Panc1 (cell line): ENCODE results near the gene WFIKKN2. TPM values are rescaled to one million over a fixed set of nuclear protein-coding genes. Genes with fewer than 3 reads are reported as not detected.

ENCODE experiments used
- ATAC-seq: fragments of 200-7000 bp; cut with Tn5 transposase; 2 replicates; pipeline ENCODE4 v1.9.1; 2020; ENCODE audit warnings: mild to moderate bottlenecking, moderate library complexity
- BruUV-seq: library from RNA; stranded (reverse); fragments of 400-500 nt; replicated peaks from 2 replicates; lab custom pipeline; 2021; lab: Mats Ljungman, UMichigan
- CTCF ChIA-PET: fragments of 300-600 bp; sonication (Branson Sonifier 250); formaldehyde crosslinking; loops from one replicate; lab custom pipeline; 2022; ENCODE audit warnings: antibody characterized with exemption; lab: Charles Lee
- POLR2A ChIA-PET: fragments of 300-600 bp; sonication (Branson Sonifier 250); formaldehyde crosslinking; loops from one replicate; lab custom pipeline; 2022; ENCODE audit warnings: antibody characterized with exemption; lab: Charles Lee
- DNase-seq: peaks from one replicate; pipeline ENCODE4 v3.0.0-alpha.2; 2010; ENCODE audit warnings: low read depth, low spot score
- H3K27ac ChIP-seq: 2 replicates; pipeline ENCODE4 v1.5.1; 2011; ENCODE audit warnings: mild to moderate bottlenecking, low read length, inconsistent platforms
- H3K27me3 ChIP-seq: fragments of 200-500 bp; sonication (Bioruptor generic); 2 replicates; pipeline ENCODE4 v1.6.0; 2014; ENCODE audit warnings: low read length, inconsistent platforms; ENCODE audit not compliant: control insufficient read depth, insufficient read depth
- H3K36me3 ChIP-seq: fragments of 200-500 bp; sonication (Bioruptor generic); 2 replicates; pipeline ENCODE4 v1.5.1; 2014; ENCODE audit warnings: inconsistent platforms, mild to moderate bottlenecking, low read length, moderate library complexity; ENCODE audit not compliant: control insufficient read depth, insufficient read depth
- H3K4me1 ChIP-seq: 2 replicates; pipeline ENCODE4 v1.5.1; 2011; ENCODE audit warnings: inconsistent platforms, mild to moderate bottlenecking, low read length, moderate library complexity; ENCODE audit not compliant: control insufficient read depth, insufficient read depth
- H3K4me3 ChIP-seq, 2 experiments: 2 replicates each; pipeline ENCODE4 v1.5.1; 2011 to 2012; ENCODE audit warnings: low read depth in 2 of 2, low read length in 2 of 2, mild to moderate bottlenecking in 2 of 2, inconsistent platforms in 1 of 2, moderate library complexity in 1 of 2
- H3K9me3 ChIP-seq: fragments of 200-500 bp; sonication (Bioruptor generic); 2 replicates; pipeline ENCODE4 v1.5.1; 2014; ENCODE audit warnings: low read depth, mild to moderate bottlenecking, inconsistent platforms, low read length, moderate library complexity; ENCODE audit not compliant: control insufficient read depth, insufficient read depth
- POLR2AphosphoS5 ChIP-seq: IDR thresholded peaks from 2 replicates; pipeline ENCODE4 v1.6.1; 2012; ENCODE audit warnings: mild to moderate bottlenecking, low read depth, low read length, moderate library complexity
- SIN3A ChIP-seq: IDR thresholded peaks from 2 replicates; pipeline ENCODE4 v1.6.1; 2012; ENCODE audit warnings: low read depth, mild to moderate bottlenecking, low read length, moderate library complexity, borderline replicate concordance; ENCODE audit not compliant: insufficient read depth
- TCF7L2 ChIP-seq: IDR thresholded peaks from 2 replicates; pipeline ENCODE4 v1.6.1; 2011; ENCODE audit warnings: mild to moderate bottlenecking, low read depth, low read length, inconsistent platforms
- in situ Hi-C: cut with HindIII; loops from 2 replicates; pipeline ENCODE4 v1.10.0; 2016; ENCODE audit warnings: low sequenced_read_pairs, low pct_unique_long_range_greater_than_20kb
- intact Hi-C: fragments of 100-400 bp; cut with micrococcal nuclease; formaldehyde crosslinking; loops from one replicate; pipeline ENCODE4 v1.10.0; 2022; ENCODE audit not compliant: unreplicated experiment
- total RNA-seq: library from RNA; stranded (reverse); gene quantifications from one replicate; pipeline ENCODE4 v1.2.1, GENCODE V29; 2021; ENCODE audit not compliant: unreplicated experiment
- TF ChIP-seq, protein P1 (sequence below), 2 experiments: IDR thresholded peaks; 2 replicates each; pipeline ENCODE4 v1.6.1; 2011 to 2012; ENCODE audit warnings: low read depth in 2 of 2, control low read depth in 1 of 2, low read length in 1 of 2, mild to moderate bottlenecking in 1 of 2, moderate library complexity in 1 of 2; ENCODE audit not compliant: insufficient read depth in 1 of 2
- TF ChIP-seq, protein P2 (sequence below): fragments of 450-650 bp; IDR thresholded peaks from 2 replicates; pipeline ENCODE4 v1.5.1; 2017; ENCODE audit warnings: mild to moderate bottlenecking

The WFIKKN2 gene
- total RNA-seq, 1 experiment from 2014 or later, result 0.05 TPM

DNA sequence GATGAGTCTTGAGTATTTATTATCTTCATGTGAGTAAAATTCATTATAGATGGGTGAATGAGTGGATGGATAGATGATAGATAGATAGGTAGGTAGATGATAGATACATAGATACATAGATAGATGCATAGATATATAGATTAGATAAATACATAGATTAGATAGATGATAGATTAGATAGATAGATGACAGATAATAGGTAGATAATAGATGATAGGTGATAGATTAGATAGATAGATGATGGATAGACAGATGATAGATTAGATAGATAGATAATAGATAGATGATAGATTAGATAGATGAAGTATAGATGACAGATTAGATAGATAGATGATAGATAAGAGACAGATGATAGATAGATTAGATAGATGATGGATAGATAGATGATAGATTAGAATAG is 21.8 kb upstream of the WFIKKN2 start:
- in situ Hi-C loops, result no loop called here
- DNase-seq (no peak), ATAC-seq (no peak)
- intact Hi-C loops, result no loop called here
- H3K4me3 ChIP-seq, result no peak overlapping the region
- H3K4me1 ChIP-seq, result no peaks in the 10 kb centered on the region
- TF ChIP-seq SIN3A, result no peak
- no peak for TF ChIP-seq TCF7L2
- TF ChIP-seq, protein P1, sequence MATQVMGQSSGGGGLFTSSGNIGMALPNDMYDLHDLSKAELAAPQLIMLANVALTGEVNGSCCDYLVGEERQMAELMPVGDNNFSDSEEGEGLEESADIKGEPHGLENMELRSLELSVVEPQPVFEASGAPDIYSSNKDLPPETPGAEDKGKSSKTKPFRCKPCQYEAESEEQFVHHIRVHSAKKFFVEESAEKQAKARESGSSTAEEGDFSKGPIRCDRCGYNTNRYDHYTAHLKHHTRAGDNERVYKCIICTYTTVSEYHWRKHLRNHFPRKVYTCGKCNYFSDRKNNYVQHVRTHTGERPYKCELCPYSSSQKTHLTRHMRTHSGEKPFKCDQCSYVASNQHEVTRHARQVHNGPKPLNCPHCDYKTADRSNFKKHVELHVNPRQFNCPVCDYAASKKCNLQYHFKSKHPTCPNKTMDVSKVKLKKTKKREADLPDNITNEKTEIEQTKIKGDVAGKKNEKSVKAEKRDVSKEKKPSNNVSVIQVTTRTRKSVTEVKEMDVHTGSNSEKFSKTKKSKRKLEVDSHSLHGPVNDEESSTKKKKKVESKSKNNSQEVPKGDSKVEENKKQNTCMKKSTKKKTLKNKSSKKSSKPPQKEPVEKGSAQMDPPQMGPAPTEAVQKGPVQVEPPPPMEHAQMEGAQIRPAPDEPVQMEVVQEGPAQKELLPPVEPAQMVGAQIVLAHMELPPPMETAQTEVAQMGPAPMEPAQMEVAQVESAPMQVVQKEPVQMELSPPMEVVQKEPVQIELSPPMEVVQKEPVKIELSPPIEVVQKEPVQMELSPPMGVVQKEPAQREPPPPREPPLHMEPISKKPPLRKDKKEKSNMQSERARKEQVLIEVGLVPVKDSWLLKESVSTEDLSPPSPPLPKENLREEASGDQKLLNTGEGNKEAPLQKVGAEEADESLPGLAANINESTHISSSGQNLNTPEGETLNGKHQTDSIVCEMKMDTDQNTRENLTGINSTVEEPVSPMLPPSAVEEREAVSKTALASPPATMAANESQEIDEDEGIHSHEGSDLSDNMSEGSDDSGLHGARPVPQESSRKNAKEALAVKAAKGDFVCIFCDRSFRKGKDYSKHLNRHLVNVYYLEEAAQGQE (IDR thresholded peaks at IDR 0.05; ENCODE audit: insufficient read depth in 1 of 2, low read depth in 2 of 2, low read length in 1 of 2), result no peak
- TF ChIP-seq, protein P2, sequence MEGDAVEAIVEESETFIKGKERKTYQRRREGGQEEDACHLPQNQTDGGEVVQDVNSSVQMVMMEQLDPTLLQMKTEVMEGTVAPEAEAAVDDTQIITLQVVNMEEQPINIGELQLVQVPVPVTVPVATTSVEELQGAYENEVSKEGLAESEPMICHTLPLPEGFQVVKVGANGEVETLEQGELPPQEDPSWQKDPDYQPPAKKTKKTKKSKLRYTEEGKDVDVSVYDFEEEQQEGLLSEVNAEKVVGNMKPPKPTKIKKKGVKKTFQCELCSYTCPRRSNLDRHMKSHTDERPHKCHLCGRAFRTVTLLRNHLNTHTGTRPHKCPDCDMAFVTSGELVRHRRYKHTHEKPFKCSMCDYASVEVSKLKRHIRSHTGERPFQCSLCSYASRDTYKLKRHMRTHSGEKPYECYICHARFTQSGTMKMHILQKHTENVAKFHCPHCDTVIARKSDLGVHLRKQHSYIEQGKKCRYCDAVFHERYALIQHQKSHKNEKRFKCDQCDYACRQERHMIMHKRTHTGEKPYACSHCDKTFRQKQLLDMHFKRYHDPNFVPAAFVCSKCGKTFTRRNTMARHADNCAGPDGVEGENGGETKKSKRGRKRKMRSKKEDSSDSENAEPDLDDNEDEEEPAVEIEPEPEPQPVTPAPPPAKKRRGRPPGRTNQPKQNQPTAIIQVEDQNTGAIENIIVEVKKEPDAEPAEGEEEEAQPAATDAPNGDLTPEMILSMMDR, result no peak
- TF ChIP-seq POLR2AphosphoS5, result no peak
- H3K27ac ChIP-seq, result no peak overlapping the region
- POLR2A ChIA-PET, result no interaction called here
- no TSS peak for BruUV-seq
- CTCF ChIA-PET, result no interaction called here
- peaks cover 2% of the 10 kb centered on the region for H3K27me3 ChIP-seq
- no peaks in the 10 kb centered on the region for H3K36me3 ChIP-seq
- H3K9me3 ChIP-seq, result no peaks in the 10 kb centered on the region

DNA sequence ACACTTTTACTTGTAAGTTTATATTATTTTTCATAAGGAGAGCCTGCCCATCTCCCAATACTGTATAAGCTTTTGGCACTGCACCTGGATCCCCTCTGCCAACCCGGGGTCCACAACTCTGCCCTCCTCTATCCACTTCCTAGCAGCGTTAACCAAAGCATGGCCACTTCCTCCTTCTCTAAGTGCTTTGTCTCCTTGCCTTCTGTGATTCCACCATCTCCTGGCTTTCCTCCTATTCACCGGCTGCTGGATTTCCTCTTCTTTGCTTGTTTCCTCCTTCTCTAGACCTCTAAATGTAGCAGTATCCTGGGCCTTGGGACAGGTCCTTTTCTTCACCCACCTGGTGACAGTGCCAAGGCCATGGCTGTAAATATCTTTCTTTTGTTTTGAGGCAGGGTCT is 20.0 kb upstream of the WFIKKN2 start:
- H3K27ac ChIP-seq, result no peak overlapping the region
- DNase-seq (no peak), ATAC-seq (no peak)
- H3K9me3 ChIP-seq, result no peaks in the 10 kb centered on the region
- CTCF ChIA-PET, result no interaction called here
- no peak overlapping the region for H3K4me3 ChIP-seq
- intact Hi-C loops (no loop called here), in situ Hi-C loops (no loop called here)
- TF ChIP-seq SIN3A (no peak), TCF7L2 (no peak)
- POLR2A ChIA-PET, result interaction anchor here (0.7 kb wide), 1 partner anchor 73 kb away, joined by 4 read pairs; no protein-coding TSS in a partner anchor
- BruUV-seq, result no TSS peak
- no peaks in the 10 kb centered on the region for H3K4me1 ChIP-seq
- H3K27me3 ChIP-seq, result peaks cover 2% of the 10 kb centered on the region
- no peaks in the 10 kb centered on the region for H3K36me3 ChIP-seq

DNA sequence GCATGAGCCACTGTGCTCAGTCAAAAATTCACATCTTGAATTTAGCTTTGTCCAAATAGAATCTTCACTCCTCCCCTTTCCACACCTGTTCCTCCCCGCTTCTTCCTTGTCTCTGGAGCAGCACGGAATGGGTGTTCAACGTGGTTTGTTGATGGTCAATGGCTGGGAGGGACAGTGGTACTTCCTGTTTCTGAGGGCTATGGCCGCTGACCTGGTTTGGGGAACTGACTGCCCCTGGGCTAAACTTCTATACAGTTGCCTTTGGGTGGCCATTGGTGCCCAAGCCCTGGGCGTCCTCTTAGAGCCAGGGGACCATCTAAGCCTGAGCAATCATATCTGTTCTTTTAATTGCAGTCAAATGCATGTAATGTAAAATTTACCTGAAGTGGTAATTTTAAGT is 19.1 kb upstream of the WFIKKN2 start:
- ChIA-PET POLR2A (no interaction called here), CTCF (interaction anchor here (1.1 to 1.8 kb wide), 2 partner anchors 14 to 37 kb away, joined by 3 to 4 read pairs; no protein-coding TSS in a partner anchor)
- Histone ChIP-seq H3K9me3 (no peaks in the 10 kb centered on the region), H3K36me3 (no peaks in the 10 kb centered on the region), H3K27ac (no peak overlapping the region), H3K4me1 (no peaks in the 10 kb centered on the region), H3K27me3 (peaks cover 2% of the 10 kb centered on the region), H3K4me3 (no peak overlapping the region)
- in situ Hi-C loops, result no loop called here
- BruUV-seq, result no TSS peak
- no peak for ATAC-seq
- intact Hi-C loops, result no loop called here
- DNase-seq, result no peak
- TF ChIP-seq, protein P2, result no peak
- TF ChIP-seq, protein P1 (IDR thresholded peaks at IDR 0.05; ENCODE audit: insufficient read depth in 1 of 2, low read depth in 2 of 2, low read length in 1 of 2), result no peak
- TF ChIP-seq TCF7L2 (no peak), POLR2AphosphoS5 (no peak), SIN3A (no peak)
